Esophagus squamous epithelium (tissue), 4 donors: ENCODE results near the gene NAV3.

Experiments
- POLR2A ChIP-seq, 4 donors: fragments of 450-650 bp; IDR thresholded peaks; one replicate each; pipeline ENCODE4 v1.6.1; 2017; ENCODE audit warnings: antibody characterized with exemption in 4 of 4, mild to moderate bottlenecking in 4 of 4, moderate library complexity in 3 of 4
- TF ChIP-seq, protein P1 (sequence below), 6 experiments: fragments of 450-650 bp in 4 of 6; fragments of 200-600 bp in 2 of 6; sonication (generic) in 2 of 6; IDR thresholded peaks; one replicate each; pipeline ENCODE4 v1.5.1; 2016 to 2019; ENCODE audit warnings: antibody characterized with exemption in 6 of 6, mild to moderate bottlenecking in 4 of 6, moderate library complexity in 4 of 6

GRCh38 chr12:77968571-77968970, 137.9 kb downstream of the NAV3 start:
- TF ChIP-seq POLR2A (IDR thresholded peaks at IDR 0.05): no peak
- TF ChIP-seq, protein P1, sequence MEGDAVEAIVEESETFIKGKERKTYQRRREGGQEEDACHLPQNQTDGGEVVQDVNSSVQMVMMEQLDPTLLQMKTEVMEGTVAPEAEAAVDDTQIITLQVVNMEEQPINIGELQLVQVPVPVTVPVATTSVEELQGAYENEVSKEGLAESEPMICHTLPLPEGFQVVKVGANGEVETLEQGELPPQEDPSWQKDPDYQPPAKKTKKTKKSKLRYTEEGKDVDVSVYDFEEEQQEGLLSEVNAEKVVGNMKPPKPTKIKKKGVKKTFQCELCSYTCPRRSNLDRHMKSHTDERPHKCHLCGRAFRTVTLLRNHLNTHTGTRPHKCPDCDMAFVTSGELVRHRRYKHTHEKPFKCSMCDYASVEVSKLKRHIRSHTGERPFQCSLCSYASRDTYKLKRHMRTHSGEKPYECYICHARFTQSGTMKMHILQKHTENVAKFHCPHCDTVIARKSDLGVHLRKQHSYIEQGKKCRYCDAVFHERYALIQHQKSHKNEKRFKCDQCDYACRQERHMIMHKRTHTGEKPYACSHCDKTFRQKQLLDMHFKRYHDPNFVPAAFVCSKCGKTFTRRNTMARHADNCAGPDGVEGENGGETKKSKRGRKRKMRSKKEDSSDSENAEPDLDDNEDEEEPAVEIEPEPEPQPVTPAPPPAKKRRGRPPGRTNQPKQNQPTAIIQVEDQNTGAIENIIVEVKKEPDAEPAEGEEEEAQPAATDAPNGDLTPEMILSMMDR (IDR thresholded peaks at IDR 0.05): no peak
